Lower leg skin (tissue), 3 donors: ENCODE measurements around the gene MBNL2.

ENCODE experiments used
- POLR2A ChIP-seq, 2 donors: fragments of 450-650 bp; IDR thresholded peaks; one replicate each; pipeline ENCODE4 v1.6.1; 2016 to 2017; ENCODE audit warnings: antibody characterized with exemption in 2 of 2, mild to moderate bottlenecking in 1 of 2, moderate library complexity in 1 of 2
- TF ChIP-seq, protein P1 (sequence below), 3 donors: fragments of 450-650 bp; IDR thresholded peaks; one replicate each; pipeline ENCODE4 v1.5.1; 2016; ENCODE audit warnings: antibody characterized with exemption in 3 of 3, mild to moderate bottlenecking in 3 of 3, moderate library complexity in 2 of 3

DNA sequence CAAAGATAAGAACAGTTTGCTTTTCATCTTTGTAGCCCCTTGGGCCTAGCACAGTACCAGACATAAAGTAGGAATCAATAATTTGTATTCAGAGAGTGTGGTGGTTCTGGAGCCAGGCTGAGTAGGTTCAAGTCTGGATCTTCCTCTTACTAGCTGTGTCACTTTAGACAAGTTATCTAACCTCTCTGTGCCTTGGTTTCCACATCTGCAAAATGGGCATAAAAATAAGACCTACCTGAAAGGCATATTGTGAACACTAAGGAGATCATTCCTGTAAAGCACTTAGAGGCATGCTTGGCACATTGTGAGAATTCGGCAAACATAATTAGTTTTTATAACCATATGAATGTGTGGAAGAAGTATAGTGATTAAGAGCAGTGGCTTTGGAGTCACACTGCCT lies 95.8 kb downstream of the MBNL2 start:
- TF ChIP-seq, protein P1, sequence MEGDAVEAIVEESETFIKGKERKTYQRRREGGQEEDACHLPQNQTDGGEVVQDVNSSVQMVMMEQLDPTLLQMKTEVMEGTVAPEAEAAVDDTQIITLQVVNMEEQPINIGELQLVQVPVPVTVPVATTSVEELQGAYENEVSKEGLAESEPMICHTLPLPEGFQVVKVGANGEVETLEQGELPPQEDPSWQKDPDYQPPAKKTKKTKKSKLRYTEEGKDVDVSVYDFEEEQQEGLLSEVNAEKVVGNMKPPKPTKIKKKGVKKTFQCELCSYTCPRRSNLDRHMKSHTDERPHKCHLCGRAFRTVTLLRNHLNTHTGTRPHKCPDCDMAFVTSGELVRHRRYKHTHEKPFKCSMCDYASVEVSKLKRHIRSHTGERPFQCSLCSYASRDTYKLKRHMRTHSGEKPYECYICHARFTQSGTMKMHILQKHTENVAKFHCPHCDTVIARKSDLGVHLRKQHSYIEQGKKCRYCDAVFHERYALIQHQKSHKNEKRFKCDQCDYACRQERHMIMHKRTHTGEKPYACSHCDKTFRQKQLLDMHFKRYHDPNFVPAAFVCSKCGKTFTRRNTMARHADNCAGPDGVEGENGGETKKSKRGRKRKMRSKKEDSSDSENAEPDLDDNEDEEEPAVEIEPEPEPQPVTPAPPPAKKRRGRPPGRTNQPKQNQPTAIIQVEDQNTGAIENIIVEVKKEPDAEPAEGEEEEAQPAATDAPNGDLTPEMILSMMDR (IDR thresholded peaks at IDR 0.05): no peak
- TF ChIP-seq POLR2A (IDR thresholded peaks at IDR 0.05): no peak
